Upper lobe of left lung (tissue), 6 donors: ENCODE data around the gene POM121L2. TPM values are rescaled to one million over a fixed set of nuclear protein-coding genes. Genes with fewer than 3 reads are reported as not detected.

Experiments used
- ATAC-seq, 2 donors: fragments of 200-7000 bp; cut with Tn5 transposase; one replicate each; pipeline ENCODE4 v1.9.1; 2022; ENCODE audit warnings: mild to moderate bottlenecking in 2 of 2, moderate library complexity in 2 of 2; ENCODE audit not compliant: low FRiP score in 2 of 2
- DNase-seq, 2 donors: peaks; one replicate each; pipeline ENCODE4 v3.0.0-alpha.2; 2019 to 2020
- H3K27ac ChIP-seq, 4 donors: fragments of 200-600 bp; sonication (generic); one replicate each; pipeline ENCODE4 v1.5.1; 2016 to 2019
- H3K27me3 ChIP-seq, 4 donors: fragments of 200-600 bp; sonication (generic); one replicate each; pipeline ENCODE4 v1.5.1; 2017 to 2019
- H3K36me3 ChIP-seq, 4 donors: fragments of 200-600 bp; sonication (generic); one replicate each; pipeline ENCODE4 v1.5.1; 2016 to 2019
- H3K4me1 ChIP-seq, 4 donors: fragments of 200-600 bp; sonication (generic); one replicate each; pipeline ENCODE4 v1.5.1; 2018 to 2019
- H3K4me3 ChIP-seq, 4 donors: fragments of 200-600 bp; sonication (generic); one replicate each; pipeline ENCODE4 v1.5.1; 2017 to 2019; ENCODE audit warnings: mild to moderate bottlenecking in 2 of 4, moderate library complexity in 1 of 4
- H3K9me3 ChIP-seq, 4 donors: fragments of 200-600 bp; sonication (generic); one replicate each; pipeline ENCODE4 v1.5.1; 2018 to 2019
- CTCF ChIP-seq, 6 experiments: fragments of 450-650 bp in 4 of 6; fragments of 200-600 bp in 2 of 6; sonication (generic) in 2 of 6; IDR thresholded peaks; one replicate each; pipeline ENCODE4 v1.5.1; 2016 to 2019; ENCODE audit warnings: antibody characterized with exemption in 6 of 6
- EP300 ChIP-seq, 4 donors: sonication (generic); formaldehyde crosslinking; IDR thresholded peaks; one replicate each; pipeline ENCODE4 v1.5.1; 2017; ENCODE audit warnings: antibody characterized with exemption in 4 of 4, control low read depth in 2 of 4
- POLR2A ChIP-seq, 4 donors: fragments of 450-650 bp; IDR thresholded peaks; one replicate each; pipeline ENCODE4 v1.5.1; 2016 to 2017; ENCODE audit warnings: antibody characterized with exemption in 4 of 4, mild to moderate bottlenecking in 2 of 4
- POLR2AphosphoS5 ChIP-seq, 2 donors: sonication (generic); formaldehyde crosslinking; IDR thresholded peaks; one replicate each; pipeline ENCODE4 v1.5.1; 2017; ENCODE audit warnings: antibody characterized with exemption in 2 of 2
- WGBS, 2 donors: methylation state at CpG; one replicate each; pipeline ENCODE4 v1.1.5; 2017 to 2018; 5-methylcytosine and 5-hydroxymethylcytosine counted together
- total RNA-seq, 6 donors: library from RNA; depleted of rRNA in 4 of 6; stranded (reverse); fragments of >200 nt in 4 of 6; gene quantifications; one replicate each; pipeline versions ENCODE4 v1.1.0 to v1.2.1, GENCODE V29; 2016 to 2021
- donor health status: DM: no; HTN: no; CAD: no; lungs with moderate emphysema.
- donor health status: DM: no; HTN: yes; CAD: no; lungs with severe emphysema.

The POM121L2 gene
- total RNA-seq, 6 donors from 2014 or later: not detected

- peaks cover 0 to 15% (median 7%) of the 10 kb centered on the region in 4 donors for H3K9me3 ChIP-seq
- TF ChIP-seq EP300 (IDR thresholded peaks at IDR 0.05): no peak
- no peak for TF ChIP-seq POLR2AphosphoS5 (IDR thresholded peaks at IDR 0.05)
- TF ChIP-seq POLR2A (IDR thresholded peaks at IDR 0.05): no peak
- TF ChIP-seq CTCF (IDR thresholded peaks at IDR 0.05): no peak
- no peak overlapping the region for H3K4me3 ChIP-seq
- no peaks in the 10 kb centered on the region for H3K36me3 ChIP-seq
- H3K27me3 ChIP-seq: peaks cover 0 to 34% (median 15%) of the 10 kb centered on the region in 4 donors
- ATAC-seq (no peak), DNase-seq (no peak)
- 8 to 10% methylated on average over 27 of the region's 27 CpGs for WGBS, 2 donors
- no peak overlapping the region for H3K27ac ChIP-seq
- no peaks in the 10 kb centered on the region for H3K4me1 ChIP-seq
These were observed 15.8 kb downstream of the POM121L2 start for GRCh38 chr6:27296106-27296783.

- no peak overlapping the region for H3K27ac ChIP-seq
- H3K36me3 ChIP-seq: no peaks in the 10 kb centered on the region
- peaks cover 0 to 39% (median 18%) of the 10 kb centered on the region in 4 donors for H3K27me3 ChIP-seq
- H3K9me3 ChIP-seq: peaks cover 0 to 20% (median 12%) of the 10 kb centered on the region in 4 donors
- no peak for ATAC-seq
- TF ChIP-seq POLR2A (IDR thresholded peaks at IDR 0.05) (no peak), EP300 (IDR thresholded peaks at IDR 0.05) (no peak), POLR2AphosphoS5 (IDR thresholded peaks at IDR 0.05) (no peak), CTCF (IDR thresholded peaks at IDR 0.05) (no peak)
- 11 to 12% methylated on average over 20 of the region's 20 CpGs for WGBS, 2 donors
- no peaks in the 10 kb centered on the region for H3K4me1 ChIP-seq
- no peak for DNase-seq
- no peak overlapping the region for H3K4me3 ChIP-seq
These were observed 16.6 kb downstream of the POM121L2 start for GRCh38 chr6:27295301-27296079.

- H3K4me1 ChIP-seq: peaks cover 0 to 2% (median 0%) of the 10 kb centered on the region in 4 donors
- no peak overlapping the region for H3K27ac ChIP-seq
- peaks cover 0 to 46% (median 19%) of the 10 kb centered on the region in 4 donors for H3K27me3 ChIP-seq
- no peak for TF ChIP-seq EP300 (IDR thresholded peaks at IDR 0.05)
- TF ChIP-seq POLR2AphosphoS5 (IDR thresholded peaks at IDR 0.05): no peak
- TF ChIP-seq POLR2A (IDR thresholded peaks at IDR 0.05): no peak
- H3K9me3 ChIP-seq: peaks cover 0 to 20% (median 13%) of the 10 kb centered on the region in 4 donors
- DNase-seq (no peak), ATAC-seq (no peak)
- no peak overlapping the region for H3K4me3 ChIP-seq
- WGBS, 2 donors: 16 to 17% methylated on average over 5 of the region's 5 CpGs
- no peaks in the 10 kb centered on the region for H3K36me3 ChIP-seq
These were observed 17.7 kb downstream of the POM121L2 start for GRCh38 chr6:27294409-27294808.

GRCh38 chr6:27293436-27294098 is 18.5 kb downstream of the POM121L2 start:
- Histone ChIP-seq H3K4me1 (peaks cover 0 to 2% (median 0%) of the 10 kb centered on the region in 4 donors), H3K27me3 (peaks cover 0 to 46% (median 21%) of the 10 kb centered on the region in 4 donors), H3K27ac (no peak overlapping the region), H3K9me3 (peaks cover 0 to 20% (median 15%) of the 10 kb centered on the region in 4 donors), H3K36me3 (no peaks in the 10 kb centered on the region), H3K4me3 (no peak overlapping the region)
- ATAC-seq: no peak
- 22 to 27% methylated on average over 28 of the region's 28 CpGs for WGBS, 2 donors
- TF ChIP-seq CTCF (IDR thresholded peaks at IDR 0.05) (no peak), EP300 (IDR thresholded peaks at IDR 0.05) (no peak), POLR2AphosphoS5 (IDR thresholded peaks at IDR 0.05) (no peak), POLR2A (IDR thresholded peaks at IDR 0.05) (no peak)
- DNase-seq: no peak

GRCh38 chr6:27290850-27291208 is 21.2 kb downstream of the POM121L2 start:
- ATAC-seq (no peak), DNase-seq (no peak)
- Histone ChIP-seq H3K4me3 (no peak overlapping the region), H3K9me3 (peaks cover 0 to 20% (median 18%) of the 10 kb centered on the region in 4 donors), H3K27me3 (peaks cover 0 to 49% (median 18%) of the 10 kb centered on the region in 4 donors), H3K27ac (no peak overlapping the region), H3K36me3 (no peaks in the 10 kb centered on the region), H3K4me1 (peaks cover 0 to 2% (median 0%) of the 10 kb centered on the region in 4 donors)
- 14 to 27% methylated on average over 10 of the region's 10 CpGs for WGBS, 2 donors
- TF ChIP-seq CTCF (IDR thresholded peaks at IDR 0.05): no peak
- no peak for TF ChIP-seq POLR2AphosphoS5 (IDR thresholded peaks at IDR 0.05)
- TF ChIP-seq EP300 (IDR thresholded peaks at IDR 0.05): no peak
- TF ChIP-seq POLR2A (IDR thresholded peaks at IDR 0.05): no peak
